Activated CD8-positive, alpha-beta memory T cell treated with anti-CD3 and anti-CD28 coated beads, Interleukin-2, amount 50 U/mL, for 1 hour (primary cell): ENCODE measurements around the gene KBTBD8.

ENCODE experiments used
- DNase-seq: peaks from one replicate; pipeline ENCODE4 v3.0.0-alpha.2; 2020; ENCODE audit errors: extremely low read depth

The KBTBD8 gene

GRCh38 chr3:66998113-66998903 is at the start of gene KBTBD8:
Gene KBTBD8, plus strand, starts transcription at chr3:66998307. Its CDS starts 49 bp downstream, at chr3:66998356.
- peak; percentile 94 for DNase-seq

GRCh38 chr3:66948838-66949237 is 49.3 kb upstream of the KBTBD8 start:
- no peak for DNase-seq

GRCh38 chr3:66949898-66950297 is 48.2 kb upstream of the KBTBD8 start:
- DNase-seq = no peak

- DNase-seq = no peak
Observed at GRCh38 chr3:66952357-66952756, 45.8 kb upstream of the KBTBD8 start.

GRCh38 chr3:66953934-66954445 is 44.1 kb upstream of the KBTBD8 start:
- no peak for DNase-seq

GRCh38 chr3:66956742-66957141 is 41.4 kb upstream of the KBTBD8 start:
- DNase-seq = no peak

- no peak for DNase-seq
Observed at GRCh38 chr3:66957367-66957766, 40.7 kb upstream of the KBTBD8 start.

GRCh38 chr3:66958067-66958466 is 40.0 kb upstream of the KBTBD8 start:
- DNase-seq = no peak

- DNase-seq = no peak
Observed at GRCh38 chr3:66962664-66963063, 35.4 kb upstream of the KBTBD8 start.

GRCh38 chr3:66971245-66971644 is 26.9 kb upstream of the KBTBD8 start:
- no peak for DNase-seq

- no peak for DNase-seq
Observed at GRCh38 chr3:66971891-66972551, 26.1 kb upstream of the KBTBD8 start.

- no peak for DNase-seq
Observed at GRCh38 chr3:66980791-66981190, 17.3 kb upstream of the KBTBD8 start.

GRCh38 chr3:66983101-66983500 is 15.0 kb upstream of the KBTBD8 start:
- DNase-seq = no peak

GRCh38 chr3:66985336-66985920 is 12.7 kb upstream of the KBTBD8 start:
- no peak for DNase-seq

- no peak for DNase-seq
Observed at GRCh38 chr3:66986406-66986805, 11.7 kb upstream of the KBTBD8 start.

GRCh38 chr3:66989241-66989640 is 8.9 kb upstream of the KBTBD8 start:
- DNase-seq = no peak

- DNase-seq = no peak
Observed at GRCh38 chr3:66989860-66990696, 8.0 kb upstream of the KBTBD8 start.

GRCh38 chr3:66991459-66991858 is 6.6 kb upstream of the KBTBD8 start:
- DNase-seq = no peak

- DNase-seq = no peak
Observed at GRCh38 chr3:66993082-66993481, 5.0 kb upstream of the KBTBD8 start.

GRCh38 chr3:66994588-66994987 is 3.5 kb upstream of the KBTBD8 start:
- DNase-seq = no peak

- DNase-seq = no peak
Observed at GRCh38 chr3:66996696-66997095, 1.4 kb upstream of the KBTBD8 start.
